Lung (tissue), 12 donors: ENCODE results near the gene CKM. TPM values are rescaled to one million over a fixed set of nuclear protein-coding genes. Genes with fewer than 3 reads are reported as not detected.
"Not testable (repeated sequence)": the region's sequence is repeated elsewhere in the genome, so short reads cannot be mapped to it uniquely, and the experiment has no call there.

ENCODE experiments used
- ATAC-seq: fragments of 200-7000 bp; cut with Tn5 transposase; one replicate; pipeline ENCODE4 v1.9.1; 2020; ENCODE audit warnings: moderate number of reproducible peaks; ENCODE audit not compliant: insufficient read depth, low FRiP score
- DNase-seq, 3 donors: peaks; one replicate each; pipeline ENCODE4 v3.0.0-alpha.2; 2013 to 2017
- H3K27ac ChIP-seq, 2 donors: one replicate each; pipeline ENCODE4 v1.5.1; 2013; ENCODE audit warnings: mild to moderate bottlenecking in 2 of 2, moderate library complexity in 2 of 2, control low read depth in 1 of 2, inconsistent platforms in 1 of 2, low read depth in 1 of 2, low read length in 1 of 2
- H3K27me3 ChIP-seq, 3 donors: one replicate each; pipeline ENCODE4 v1.5.1; 2013; ENCODE audit warnings: low read length in 2 of 3; ENCODE audit not compliant: control insufficient read depth in 3 of 3, insufficient read depth in 3 of 3
- H3K36me3 ChIP-seq, 4 donors: one replicate each; pipeline ENCODE4 v1.5.1; 2013; ENCODE audit warnings: low read length in 4 of 4, mild to moderate bottlenecking in 1 of 4, moderate library complexity in 1 of 4; ENCODE audit not compliant: control insufficient read depth in 4 of 4, insufficient read depth in 4 of 4
- H3K4me1 ChIP-seq, 5 donors: one replicate each; pipeline ENCODE4 v1.5.1; 2013; ENCODE audit warnings: low read length in 5 of 5, mild to moderate bottlenecking in 2 of 5, moderate library complexity in 1 of 5; ENCODE audit not compliant: control insufficient read depth in 5 of 5, insufficient read depth in 5 of 5
- H3K4me3 ChIP-seq: one replicate; pipeline ENCODE4 v1.5.1; 2013; ENCODE audit warnings: mild to moderate bottlenecking, control low read depth, moderate library complexity
- H3K9ac ChIP-seq, 2 donors: one replicate each; pipeline ENCODE4 v1.5.1; 2013; ENCODE audit warnings: low read length in 2 of 2, control low read depth in 1 of 2; ENCODE audit not compliant: insufficient read depth in 1 of 2
- H3K9me3 ChIP-seq, 4 donors: one replicate each; pipeline ENCODE4 v1.5.1; 2013; ENCODE audit warnings: low read length in 3 of 4, mild to moderate bottlenecking in 1 of 4, moderate library complexity in 1 of 4; ENCODE audit not compliant: control insufficient read depth in 4 of 4, insufficient read depth in 3 of 4
- CTCF ChIP-seq: IDR thresholded peaks from 2 replicates; pipeline ENCODE4 v1.5.1; 2012; ENCODE audit warnings: mild to moderate bottlenecking; ENCODE audit errors: control extremely low read depth, extremely low read depth
- WGBS, 2 donors: extraction: QIAGEN DNeasy Blood & Tissue Kit; methylation state at CpG; one replicate each; pipeline ENCODE4 v1.1.7; 2013; 5-methylcytosine and 5-hydroxymethylcytosine counted together
- polyA plus RNA-seq, 2 donors: library from polyadenylated mRNA; stranded (reverse); fragments of 200-250 nt; gene quantifications; one replicate each; pipeline ENCODE4 v1.2.1, GENCODE V29; 2013
- total RNA-seq, 2 donors: library from RNA; depleted of rRNA in 1 of 2; stranded (reverse); fragments of >200 nt in 1 of 2; gene quantifications; one replicate each; pipeline ENCODE4 v1.2.1, GENCODE V29; 2014 to 2021
- donor health status: control.
- donor health status: control.
- donor health status: Bipolar disorder and iron deficiency.
- donor health status: healthy.
- donor health status: DM: yes; HTN: yes; CAD: no.

The CKM gene
- total and polyA plus RNA-seq, 4 donors = 0.06 to 1.4 (median 0.97) TPM; not detected in 1

- Histone ChIP-seq H3K27ac (no peak overlapping the region), H3K4me1 (peaks cover 0 to 30% (median 11%) of the 10 kb centered on the region in 5 donors), H3K9me3 (no peaks in the 10 kb centered on the region), H3K4me3 (no peak overlapping the region), H3K36me3 (peaks cover 6 to 27% (median 19%) of the 10 kb centered on the region in 4 donors), H3K27me3 (no peaks in the 10 kb centered on the region), H3K9ac (no peak overlapping the region)
- 93 to 94% methylated on average over 21 of the region's 21 CpGs for WGBS, 2 donors
- TF ChIP-seq CTCF = no peak
- no peak for DNase-seq
- ATAC-seq = no peak
Measured at GRCh38 chr19:45271098-45271734, 51.5 kb downstream of the CKM start.

- H3K9ac ChIP-seq, DNase-seq, H3K4me3 ChIP-seq, ATAC-seq, H3K9me3 ChIP-seq, H3K27ac ChIP-seq, H3K27me3 ChIP-seq: not testable (repeated sequence)
- Histone ChIP-seq H3K4me1 (peaks cover 0 to 19% (median 8%) of the 10 kb centered on the region in 5 donors), H3K36me3 (peaks cover 6 to 28% (median 17%) of the 10 kb centered on the region in 4 donors)
- WGBS, 2 donors = 93 to 96% methylated on average over 13 of the region's 13 CpGs
Measured at GRCh38 chr19:45269939-45270338, 52.7 kb downstream of the CKM start.

- ATAC-seq (no peak), DNase-seq (no peak)
- no peak for TF ChIP-seq CTCF
- peaks cover 0 to 3% (median 0%) of the 10 kb centered on the region in 5 donors for H3K4me1 ChIP-seq
- H3K27me3 ChIP-seq = no peaks in the 10 kb centered on the region
- H3K36me3 ChIP-seq = peaks cover 3 to 28% (median 18%) of the 10 kb centered on the region in 4 donors
- 92 to 96% methylated on average over 12 of the region's 12 CpGs for WGBS, 2 donors
- H3K9me3 ChIP-seq = no peaks in the 10 kb centered on the region
- H3K9ac ChIP-seq = no peak overlapping the region
- no peak overlapping the region for H3K27ac ChIP-seq
- H3K4me3 ChIP-seq = no peak overlapping the region
Measured at GRCh38 chr19:45267296-45267695, 55.4 kb downstream of the CKM start.

- Histone ChIP-seq H3K4me1 (no peaks in the 10 kb centered on the region), H3K4me3 (no peak overlapping the region), H3K36me3 (peaks cover 3 to 20% (median 16%) of the 10 kb centered on the region in 4 donors), H3K27me3 (no peaks in the 10 kb centered on the region), H3K9ac (no peak overlapping the region), H3K9me3 (no peaks in the 10 kb centered on the region), H3K27ac (no peak overlapping the region)
- TF ChIP-seq CTCF = no peak
- DNase-seq (no peak), ATAC-seq (no peak)
- 91 to 95% methylated on average over 5 of the region's 5 CpGs for WGBS, 2 donors
Measured at GRCh38 chr19:45265375-45265774, 57.3 kb downstream of the CKM start.
